H9 (cell line): ENCODE results near the gene PFKFB2. TPM values are rescaled to one million over a fixed set of nuclear protein-coding genes. Genes with fewer than 3 reads are reported as not detected.

Source experiments
- DNase-seq: peaks from one replicate; pipeline ENCODE4 v3.0.0-alpha.2; 2017
- H2AFZ ChIP-seq: one replicate; pipeline ENCODE4 v1.6.1; 2013; ENCODE audit warnings: mild to moderate bottlenecking, low read length, control low read depth, moderate library complexity
- H2AK5ac ChIP-seq: 2 replicates; pipeline ENCODE4 v1.6.1; 2013; ENCODE audit warnings: low read length, control low read depth, mixed read lengths; ENCODE audit not compliant: insufficient read length
- H2BK120ac ChIP-seq: one replicate; pipeline ENCODE4 v1.6.1; 2013; ENCODE audit warnings: low read depth, mild to moderate bottlenecking, low read length, control low read depth, inconsistent platforms; ENCODE audit not compliant: poor library complexity, severe bottlenecking
- H2BK12ac ChIP-seq: 2 replicates; pipeline ENCODE4 v1.6.1; 2013; ENCODE audit warnings: low read length, control low read depth, mixed read lengths, low read depth; ENCODE audit not compliant: insufficient read length
- H2BK15ac ChIP-seq: 2 replicates; pipeline ENCODE4 v1.6.1; 2013; ENCODE audit warnings: low read depth, low read length, control low read depth
- H2BK20ac ChIP-seq: one replicate; pipeline ENCODE4 v1.6.1; 2013; ENCODE audit warnings: low read depth, mild to moderate bottlenecking, low read length, control low read depth, inconsistent platforms; ENCODE audit not compliant: poor library complexity, severe bottlenecking
- H2BK5ac ChIP-seq: 2 replicates; pipeline ENCODE4 v1.6.1; 2013; ENCODE audit warnings: low read length, control low read depth, mixed read lengths; ENCODE audit not compliant: insufficient read length
- H3K14ac ChIP-seq: 2 replicates; pipeline ENCODE4 v1.6.1; 2013; ENCODE audit warnings: low read length, control low read depth; ENCODE audit not compliant: insufficient read depth
- H3K18ac ChIP-seq: 2 replicates; pipeline ENCODE4 v1.6.1; 2013; ENCODE audit warnings: low read depth, mild to moderate bottlenecking, mixed read lengths, low read length, control low read depth; ENCODE audit not compliant: insufficient read length
- H3K23ac ChIP-seq: 2 replicates; pipeline ENCODE4 v1.6.1; 2013; ENCODE audit warnings: low read length, control low read depth, mixed read lengths, low read depth; ENCODE audit not compliant: insufficient read length
- H3K23me2 ChIP-seq: 2 replicates; pipeline ENCODE4 v1.6.1; 2013; ENCODE audit warnings: low read depth, mild to moderate bottlenecking, mixed read lengths, low read length, control low read depth; ENCODE audit not compliant: insufficient read length, poor library complexity, severe bottlenecking
- H3K27ac ChIP-seq: 2 replicates; pipeline ENCODE4 v1.5.1; 2013; ENCODE audit warnings: low read length, control low read depth, mixed read lengths, low read depth; ENCODE audit not compliant: insufficient read length
- H3K27me3 ChIP-seq: 2 replicates; pipeline ENCODE4 v1.6.1; 2013; ENCODE audit warnings: low read length, control low read depth, inconsistent platforms; ENCODE audit not compliant: insufficient read depth
- H3K4ac ChIP-seq: 2 replicates; pipeline ENCODE4 v1.6.1; 2013; ENCODE audit warnings: low read depth, mild to moderate bottlenecking, control low read depth, inconsistent platforms, low read length, moderate library complexity
- H3K4me1 ChIP-seq: 2 replicates; pipeline ENCODE4 v1.6.1; 2013; ENCODE audit warnings: low read length, control low read depth, inconsistent platforms; ENCODE audit not compliant: insufficient read depth
- H3K4me2 ChIP-seq: 2 replicates; pipeline ENCODE4 v1.6.1; 2013; ENCODE audit warnings: low read length, control low read depth, mixed read lengths; ENCODE audit not compliant: insufficient read length, insufficient read depth
- H3K56ac ChIP-seq: 2 replicates; pipeline ENCODE4 v1.6.1; 2013; ENCODE audit warnings: low read depth, mild to moderate bottlenecking, mixed read lengths, low read length, control low read depth; ENCODE audit not compliant: insufficient read length
- H3K79me1 ChIP-seq: 2 replicates; pipeline ENCODE4 v1.6.1; 2013; ENCODE audit warnings: low read depth, mild to moderate bottlenecking, moderate library complexity, low read length, control low read depth, inconsistent platforms; ENCODE audit not compliant: insufficient read depth, poor library complexity, severe bottlenecking
- H3K79me2 ChIP-seq: 2 replicates; pipeline ENCODE4 v1.6.1; 2013; ENCODE audit warnings: low read length, control low read depth, inconsistent platforms; ENCODE audit not compliant: insufficient read depth
- H3K9ac ChIP-seq: 2 replicates; pipeline ENCODE4 v1.6.1; 2013; ENCODE audit warnings: low read length, control low read depth, mixed read lengths; ENCODE audit not compliant: insufficient read length; ENCODE audit errors: extremely low read depth
- H3K9me3 ChIP-seq: one replicate; pipeline ENCODE4 v1.6.1; 2013; ENCODE audit warnings: low read depth, low read length, inconsistent platforms; ENCODE audit not compliant: control insufficient read depth
- H3T11ph ChIP-seq: one replicate; pipeline ENCODE4 v1.6.1; 2013; ENCODE audit warnings: mild to moderate bottlenecking, low read length, control low read depth, inconsistent platforms
- H4K20me1 ChIP-seq: one replicate; pipeline ENCODE4 v1.6.1; 2013; ENCODE audit not compliant: control insufficient read depth, insufficient read length, insufficient read depth
- H4K5ac ChIP-seq: 2 replicates; pipeline ENCODE4 v1.6.1; 2013; ENCODE audit warnings: low read depth, mild to moderate bottlenecking, mixed read lengths, low read length, control low read depth; ENCODE audit not compliant: insufficient read length
- H4K8ac ChIP-seq: replicated peaks from 2 replicates; pipeline ENCODE4 v1.6.1; 2013; ENCODE audit warnings: low read length, control low read depth, mixed read lengths, low read depth; ENCODE audit not compliant: insufficient read length
- H4K91ac ChIP-seq: 2 replicates; pipeline ENCODE4 v1.6.1; 2013; ENCODE audit warnings: low read depth, mild to moderate bottlenecking, moderate library complexity, mixed read lengths, low read length, control low read depth; ENCODE audit not compliant: insufficient read length
- H3K27ac Mint-ChIP-seq, 3 experiments: 2 replicates in 2 of 3; 3 replicates in 1 of 3; pipeline ENCODE4 v1.8.0; 2020 to 2021; ENCODE audit warnings: mixed read lengths in 3 of 3, mild to moderate bottlenecking in 1 of 3, moderate library complexity in 1 of 3
- H3K27me3 Mint-ChIP-seq: 2 replicates; pipeline ENCODE4 v1.8.0; 2021; ENCODE audit warnings: low read depth, mild to moderate bottlenecking, moderate library complexity, mixed read lengths
- H3K36me3 Mint-ChIP-seq, 3 experiments: 2 replicates in 2 of 3; 3 replicates in 1 of 3; pipeline ENCODE4 v1.8.0; 2020 to 2021; ENCODE audit warnings: low read depth in 3 of 3, mixed read lengths in 3 of 3; ENCODE audit not compliant: insufficient read depth in 1 of 3
- H3K4me1 Mint-ChIP-seq, 2 experiments: 2 replicates each; pipeline ENCODE4 v1.8.0; 2020; ENCODE audit warnings: mixed read lengths in 2 of 2
- H3K4me3 Mint-ChIP-seq, 2 experiments: 2 replicates in 1 of 2; 3 replicates in 1 of 2; pipeline ENCODE4 v1.8.0; 2020 to 2021; ENCODE audit warnings: mild to moderate bottlenecking in 2 of 2, mixed read lengths in 2 of 2, moderate library complexity in 1 of 2
- H3K9me3 Mint-ChIP-seq, 2 experiments: 2 replicates in 1 of 2; 3 replicates in 1 of 2; pipeline ENCODE4 v1.8.0; 2020; ENCODE audit warnings: mild to moderate bottlenecking in 2 of 2, mixed read lengths in 2 of 2, moderate library complexity in 1 of 2
- CTCF ChIP-seq: fragments of 200-600 bp; sonication (generic); conservative IDR thresholded peaks from 3 replicates; pipeline ENCODE4 v1.8.0; 2021; ENCODE audit warnings: antibody characterized with exemption, mild to moderate bottlenecking
- WGBS: extraction: QIAGEN DNeasy Blood & Tissue Kit; methylation state at CpG from one replicate; pipeline ENCODE4 v1.1.7; 2013; ENCODE audit warnings: missing lambda C conversion rate, low lambda C conversion rate, mixed read lengths; ENCODE audit not compliant: insufficient read length; ENCODE audit errors: extremely low coverage; 5-methylcytosine and 5-hydroxymethylcytosine counted together
- total RNA-seq: library from RNA; stranded (reverse); gene quantifications from 2 replicates; pipeline ENCODE4 v1.2.1, GENCODE V29; 2021

The PFKFB2 gene
- total RNA-seq, 1 experiment from 2014 or later: 14.6 TPM

GRCh38 chr1:207103892-207104373 is 50.9 kb downstream of the PFKFB2 start, which contains the start of gene C4BPA:
Gene C4BPA, plus strand, starts transcription at chr1:207104233. Its CDS starts 8,793 bp downstream, at chr1:207113026.
- no peak for DNase-seq
- no peak within 1 kb of the TSS for H3K56ac ChIP-seq
- H3K36me3 Mint-ChIP-seq: peaks cover 0 to 3% (median 0%) of the 10 kb centered on the region in 3 experiments; a peak in 2 of 7 replicates
- H2AK5ac ChIP-seq: no peak within 1 kb of the TSS
- peaks cover 7 to 11% of the 10 kb centered on the region in 2 experiments for H3K4me1 Mint-ChIP-seq
- H3K23me2 ChIP-seq: no peaks in the 10 kb centered on the region
- no peak within 1 kb of the TSS for H4K5ac ChIP-seq
- no peak within 1 kb of the TSS for H3K9ac ChIP-seq
- no peak within 1 kb of the TSS for H4K8ac ChIP-seq
- no peak within 1 kb of the TSS for H3K14ac ChIP-seq
- H2BK5ac ChIP-seq: no peak within 1 kb of the TSS
- H2BK120ac ChIP-seq: no peak within 1 kb of the TSS
- no peak within 1 kb of the TSS for H2AFZ ChIP-seq
- no peak within 1 kb of the TSS for H3K4me2 ChIP-seq
- H3K4me3 Mint-ChIP-seq: no peak within 1 kb of the TSS
- no peak within 1 kb of the TSS for H3T11ph ChIP-seq
- TF ChIP-seq CTCF: no peak
- no peak within 1 kb of the TSS for H2BK15ac ChIP-seq
- H3K18ac ChIP-seq: no peak within 1 kb of the TSS
- no peak within 1 kb of the TSS for H3K23ac ChIP-seq
- no peak within 1 kb of the TSS for H2BK12ac ChIP-seq
- H3K9me3 ChIP-seq: peaks cover 4% of the 10 kb centered on the region
- no peak within 1 kb of the TSS for H3K27ac Mint-ChIP-seq
- no peak within 1 kb of the TSS for H3K27ac ChIP-seq
- no peaks in the 10 kb centered on the region for H4K20me1 ChIP-seq
- H3K9me3 Mint-ChIP-seq: peaks cover 4% of the 10 kb centered on the region in 2 experiments; a peak in 4 of 5 replicates
- H3K27me3 Mint-ChIP-seq: peaks cover 2% of the 10 kb centered on the region
- no peaks in the 10 kb centered on the region for H3K27me3 ChIP-seq
- H3K4ac ChIP-seq: no peak within 1 kb of the TSS
- WGBS: no CpG with 5 or more reads among the region's 7 CpGs
- no peaks in the 10 kb centered on the region for H3K79me2 ChIP-seq
- no peak within 1 kb of the TSS for H4K91ac ChIP-seq
- H3K4me1 ChIP-seq: no peaks in the 10 kb centered on the region
- H3K79me1 ChIP-seq: no peaks in the 10 kb centered on the region
- H2BK20ac ChIP-seq: no peak within 1 kb of the TSS
